Thyroid gland (tissue), 4 donors: ENCODE measurements around the gene NDUFV2. TPM values are rescaled to one million over a fixed set of nuclear protein-coding genes. Genes with fewer than 3 reads are reported as not detected.

Source experiments
- DNase-seq, 2 donors: peaks; one replicate each; pipeline ENCODE4 v3.0.0-alpha.2; 2019
- H3K27ac ChIP-seq, 3 donors: fragments of 200-600 bp; sonication (generic); 1 replicate in 2 of 3; 2 replicates in 1 of 3; pipeline ENCODE4 v1.5.1; 2016 to 2019; ENCODE audit warnings: mild to moderate bottlenecking in 1 of 3, moderate library complexity in 1 of 3
- H3K27me3 ChIP-seq: fragments of 200-600 bp; sonication (generic); one replicate; pipeline ENCODE4 v1.5.1; 2019
- H3K36me3 ChIP-seq, 2 donors: fragments of 200-600 bp; sonication (generic); one replicate each; pipeline ENCODE4 v1.5.1; 2016 to 2019
- H3K4me1 ChIP-seq, 2 donors: fragments of 200-600 bp; sonication (generic); one replicate each; pipeline ENCODE4 v1.5.1; 2017 to 2019
- H3K4me3 ChIP-seq, 3 donors: fragments of 200-600 bp; sonication (generic); replicated peaks in 1 of 3; 1 replicate in 2 of 3; 2 replicates in 1 of 3; pipeline ENCODE4 v1.5.1; 2016; ENCODE audit warnings: mild to moderate bottlenecking in 1 of 3
- H3K9me3 ChIP-seq: fragments of 200-600 bp; sonication (generic); one replicate; pipeline ENCODE4 v1.5.1; 2017
- POLR2A ChIP-seq, 2 donors: fragments of 450-650 bp; IDR thresholded peaks; one replicate each; pipeline ENCODE4 v1.6.1; 2017; ENCODE audit warnings: antibody characterized with exemption in 2 of 2, mild to moderate bottlenecking in 2 of 2, moderate library complexity in 1 of 2
- WGBS, 2 donors: methylation state at CpG; one replicate each; pipeline ENCODE4 v1.1.5; 2017; 5-methylcytosine and 5-hydroxymethylcytosine counted together
- intact Hi-C: fragments of 100-400 bp; cut with DNase I; formaldehyde crosslinking; loops from one replicate; pipeline ENCODE4 v1.15.1; 2023
- total RNA-seq, 4 donors: library from RNA; depleted of rRNA; stranded (reverse); fragments of >200 nt; gene quantifications; one replicate each; pipeline ENCODE4 v1.2.3, GENCODE V29; 2016
- TF ChIP-seq, protein P1 (sequence below), 6 experiments: fragments of 200-600 bp in 3 of 6; fragments of 450-650 bp in 3 of 6; sonication (generic) in 3 of 6; IDR thresholded peaks; one replicate each; pipeline ENCODE4 v1.5.1; 2016 to 2019; ENCODE audit warnings: antibody characterized with exemption in 6 of 6, mild to moderate bottlenecking in 2 of 6, inconsistent platforms in 1 of 6, moderate library complexity in 1 of 6

The NDUFV2 gene
- total RNA-seq, 4 donors from 2014 or later = 103 to 114 (median 108) TPM

DNA sequence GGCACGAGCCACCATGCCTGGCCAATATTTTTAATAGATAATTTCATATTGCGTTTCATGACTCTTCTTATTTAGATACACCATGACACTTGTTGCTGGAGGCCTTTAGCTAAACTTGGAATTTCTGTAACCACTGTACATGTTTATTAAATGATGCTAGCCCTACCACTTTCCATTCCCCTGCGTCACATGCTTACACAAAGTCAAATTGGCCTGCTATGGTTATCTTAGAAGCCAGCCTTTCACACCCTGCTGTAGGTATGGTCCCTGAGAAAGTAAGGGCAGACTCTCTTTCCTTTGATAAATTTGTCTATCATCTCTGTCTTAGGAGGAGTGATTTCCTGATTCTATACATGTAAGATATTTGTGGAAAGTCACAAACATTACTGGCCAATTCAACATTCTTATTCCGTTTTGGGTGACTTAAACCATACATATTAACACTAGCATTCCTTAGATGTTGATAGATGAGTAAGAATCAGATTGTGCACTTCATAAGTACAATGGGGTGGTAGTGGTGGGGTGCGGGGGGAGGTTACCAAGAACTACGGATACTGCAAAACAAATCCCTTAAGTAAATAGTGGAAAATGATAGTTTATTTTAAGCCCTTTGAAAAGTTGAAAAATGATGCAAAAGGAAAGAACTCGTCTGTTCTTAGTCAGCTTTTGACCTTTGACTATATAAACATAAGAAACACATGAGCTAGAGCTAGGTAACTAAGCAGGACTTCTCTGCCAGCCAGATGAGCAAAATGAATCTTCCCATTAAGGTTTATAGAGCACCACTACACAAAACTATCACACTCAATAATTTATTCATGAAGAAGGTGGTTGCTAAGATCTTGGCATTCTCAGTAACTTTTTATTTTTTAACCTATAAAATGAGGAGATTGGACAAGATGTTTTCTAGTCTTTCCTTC is 7.9 kb upstream of the NDUFV2 start:
- WGBS, 2 donors = 50 to 55% methylated on average over 7 of the region's 7 CpGs
- Histone ChIP-seq H3K4me3 (no peak overlapping the region), H3K27me3 (no peaks in the 10 kb centered on the region), H3K27ac (peak overlapping the region; percentile 43 to 55 (median 46)), H3K36me3 (no peaks in the 10 kb centered on the region), H3K9me3 (no peaks in the 10 kb centered on the region), H3K4me1 (peaks cover 0 to 20% of the 10 kb centered on the region in 2 donors)
- intact Hi-C loops = no loop called here
- TF ChIP-seq POLR2A (IDR thresholded peaks at IDR 0.05) = no peak
- TF ChIP-seq, protein P1, sequence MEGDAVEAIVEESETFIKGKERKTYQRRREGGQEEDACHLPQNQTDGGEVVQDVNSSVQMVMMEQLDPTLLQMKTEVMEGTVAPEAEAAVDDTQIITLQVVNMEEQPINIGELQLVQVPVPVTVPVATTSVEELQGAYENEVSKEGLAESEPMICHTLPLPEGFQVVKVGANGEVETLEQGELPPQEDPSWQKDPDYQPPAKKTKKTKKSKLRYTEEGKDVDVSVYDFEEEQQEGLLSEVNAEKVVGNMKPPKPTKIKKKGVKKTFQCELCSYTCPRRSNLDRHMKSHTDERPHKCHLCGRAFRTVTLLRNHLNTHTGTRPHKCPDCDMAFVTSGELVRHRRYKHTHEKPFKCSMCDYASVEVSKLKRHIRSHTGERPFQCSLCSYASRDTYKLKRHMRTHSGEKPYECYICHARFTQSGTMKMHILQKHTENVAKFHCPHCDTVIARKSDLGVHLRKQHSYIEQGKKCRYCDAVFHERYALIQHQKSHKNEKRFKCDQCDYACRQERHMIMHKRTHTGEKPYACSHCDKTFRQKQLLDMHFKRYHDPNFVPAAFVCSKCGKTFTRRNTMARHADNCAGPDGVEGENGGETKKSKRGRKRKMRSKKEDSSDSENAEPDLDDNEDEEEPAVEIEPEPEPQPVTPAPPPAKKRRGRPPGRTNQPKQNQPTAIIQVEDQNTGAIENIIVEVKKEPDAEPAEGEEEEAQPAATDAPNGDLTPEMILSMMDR (IDR thresholded peaks at IDR 0.05) = no peak
- DNase-seq = no peak

DNA sequence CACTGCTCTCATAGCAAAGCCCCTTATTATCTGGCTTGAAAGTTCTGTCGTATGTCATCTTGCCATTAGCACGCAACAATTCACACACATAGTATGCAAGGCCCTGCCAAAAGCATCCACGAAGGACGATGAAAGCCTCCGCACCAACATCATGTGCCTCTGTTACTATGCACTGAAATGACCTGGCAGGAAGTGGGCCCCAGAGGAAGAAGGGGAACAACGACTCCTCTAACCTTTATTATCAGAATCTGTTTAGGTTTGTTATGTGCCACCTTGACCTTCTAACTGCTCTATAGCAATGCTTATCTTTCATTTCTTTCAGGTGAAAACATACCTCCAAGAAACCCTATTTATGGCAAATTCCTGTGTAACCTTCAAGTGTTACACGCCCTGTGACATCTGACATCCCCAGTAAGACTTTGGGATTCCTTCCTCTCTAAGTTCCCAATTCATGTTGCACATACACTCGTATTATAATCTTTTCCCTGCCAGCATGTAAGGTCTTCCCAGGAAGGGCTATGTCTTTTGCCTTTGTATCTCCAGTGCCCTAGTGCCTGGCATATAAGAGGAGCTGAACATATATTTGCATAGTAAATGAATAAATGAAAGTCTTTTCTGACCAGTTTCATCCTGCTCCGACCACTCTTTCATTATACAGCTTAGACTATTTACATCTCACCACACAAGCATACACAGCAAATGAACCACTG is 7.0 kb upstream of the NDUFV2 start:
- TF ChIP-seq, protein P1 (IDR thresholded peaks at IDR 0.05) = no peak
- TF ChIP-seq POLR2A (IDR thresholded peaks at IDR 0.05) = no peak
- no peak for DNase-seq
- H3K36me3 ChIP-seq = no peaks in the 10 kb centered on the region
- peak overlapping the region in 2 of 3 donors; percentile 46 to 55 for H3K27ac ChIP-seq
- no peaks in the 10 kb centered on the region for H3K27me3 ChIP-seq
- no peak overlapping the region for H3K4me3 ChIP-seq
- 76 to 81% methylated on average over 9 of the region's 9 CpGs for WGBS, 2 donors
- no peaks in the 10 kb centered on the region for H3K9me3 ChIP-seq
- H3K4me1 ChIP-seq = peaks cover 0 to 20% of the 10 kb centered on the region in 2 donors
- intact Hi-C loops = no loop called here

DNA sequence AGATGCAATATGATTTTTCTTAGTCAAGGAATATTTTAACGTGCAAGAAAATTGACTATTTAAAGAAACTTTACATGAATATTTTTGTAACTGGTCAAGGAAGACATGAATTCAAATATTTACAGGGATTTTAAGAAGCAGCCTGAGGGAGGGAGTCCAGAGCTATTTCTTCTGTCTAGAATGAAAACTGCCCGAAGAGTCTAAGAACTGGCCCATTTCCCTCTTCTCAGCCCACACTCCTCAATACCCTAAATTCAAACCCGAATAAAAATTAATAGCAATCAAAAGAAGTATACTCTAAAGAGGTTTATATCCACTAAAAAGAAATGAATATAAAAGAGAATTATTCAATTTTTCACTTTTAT is 6.5 kb upstream of the NDUFV2 start:
- intact Hi-C loops = no loop called here
- Histone ChIP-seq H3K27ac (peak overlapping the region in 1 of 3 donors; percentile 46), H3K36me3 (no peaks in the 10 kb centered on the region), H3K27me3 (no peaks in the 10 kb centered on the region), H3K4me1 (peaks cover 0 to 20% of the 10 kb centered on the region in 2 donors), H3K9me3 (no peaks in the 10 kb centered on the region), H3K4me3 (no peak overlapping the region)
- no peak for DNase-seq
- 88% methylated on average over 3 of the region's 3 CpGs for WGBS, 2 donors
- TF ChIP-seq, protein P1 (IDR thresholded peaks at IDR 0.05) = no peak
- TF ChIP-seq POLR2A (IDR thresholded peaks at IDR 0.05) = no peak

GRCh38 chr18:9096685-9097084 is 5.8 kb upstream of the NDUFV2 start:
- Histone ChIP-seq H3K9me3 (no peaks in the 10 kb centered on the region), H3K27ac (no peak overlapping the region), H3K4me3 (no peak overlapping the region), H3K4me1 (peaks cover 0 to 25% of the 10 kb centered on the region in 2 donors), H3K36me3 (no peaks in the 10 kb centered on the region), H3K27me3 (no peaks in the 10 kb centered on the region)
- DNase-seq = no peak
- TF ChIP-seq, protein P1 (IDR thresholded peaks at IDR 0.05) = no peak
- TF ChIP-seq POLR2A (IDR thresholded peaks at IDR 0.05) = no peak
- intact Hi-C loops = no loop called here
- 86 to 89% methylated on average over 2 of the region's 2 CpGs for WGBS, 2 donors

DNA sequence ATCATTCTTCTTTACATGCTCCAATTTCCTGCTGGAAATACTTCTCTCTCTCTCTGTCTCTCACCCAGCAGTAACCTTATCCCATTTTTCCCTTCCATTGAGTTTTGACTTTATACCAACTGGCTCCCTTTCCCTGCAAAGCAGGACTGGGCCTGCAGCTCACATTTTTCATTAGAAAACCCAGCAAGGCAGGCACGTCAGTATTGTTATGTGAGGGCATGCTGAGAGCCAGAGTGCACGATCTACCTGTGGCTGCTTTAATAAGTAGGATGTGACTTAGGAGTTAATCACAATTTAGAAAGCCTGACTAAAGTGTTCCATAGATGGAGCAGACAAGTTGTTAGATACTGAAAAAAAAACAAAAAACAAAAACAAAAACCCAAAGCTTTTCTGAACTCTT is 5.2 kb upstream of the NDUFV2 start:
- no peak overlapping the region for H3K4me3 ChIP-seq
- H3K4me1 ChIP-seq = peaks cover 0 to 25% of the 10 kb centered on the region in 2 donors
- intact Hi-C loops = no loop called here
- no peak for DNase-seq
- no peaks in the 10 kb centered on the region for H3K9me3 ChIP-seq
- TF ChIP-seq, protein P1 (IDR thresholded peaks at IDR 0.05) = no peak
- no peak for TF ChIP-seq POLR2A (IDR thresholded peaks at IDR 0.05)
- H3K27me3 ChIP-seq = no peaks in the 10 kb centered on the region
- H3K27ac ChIP-seq = no peak overlapping the region
- H3K36me3 ChIP-seq = no peaks in the 10 kb centered on the region
- 79 to 81% methylated on average over 2 of the region's 2 CpGs for WGBS, 2 donors
